Mucosa of stomach (tissue), 1 donor: ENCODE results near the gene SIRPB1.

Source experiments
- H3K27me3 ChIP-seq: one replicate; pipeline ENCODE4 v1.7.0; 2013; ENCODE audit warnings: mild to moderate bottlenecking, low read length; ENCODE audit not compliant: control insufficient read depth, insufficient read depth
- H3K36me3 ChIP-seq: one replicate; pipeline ENCODE4 v1.7.0; 2013; ENCODE audit warnings: low read length; ENCODE audit not compliant: control insufficient read depth, insufficient read depth
- H3K4me1 ChIP-seq: one replicate; pipeline ENCODE4 v1.7.0; 2013; ENCODE audit warnings: mild to moderate bottlenecking, low read length; ENCODE audit not compliant: control insufficient read depth, insufficient read depth
- H3K4me3 ChIP-seq: one replicate; pipeline ENCODE4 v1.7.0; 2013; ENCODE audit warnings: low read length
- H3K9ac ChIP-seq: one replicate; pipeline ENCODE4 v1.7.0; 2013; ENCODE audit warnings: mild to moderate bottlenecking, low read length, moderate library complexity
- H3K9me3 ChIP-seq: one replicate; pipeline ENCODE4 v1.7.0; 2013; ENCODE audit warnings: mild to moderate bottlenecking, low read length, moderate library complexity; ENCODE audit not compliant: control insufficient read depth
- donor health status: Pancreatic carcinoma.

The SIRPB1 gene

GRCh38 chr20:1632178-1632577, 12.4 kb upstream of the SIRPB1 start:
- Histone ChIP-seq H3K36me3 (no peaks in the 10 kb centered on the region), H3K9me3 (no peaks in the 10 kb centered on the region), H3K4me1 (no peaks in the 10 kb centered on the region), H3K9ac (no peak overlapping the region), H3K27me3 (no peaks in the 10 kb centered on the region), H3K4me3 (no peak overlapping the region)

DNA sequence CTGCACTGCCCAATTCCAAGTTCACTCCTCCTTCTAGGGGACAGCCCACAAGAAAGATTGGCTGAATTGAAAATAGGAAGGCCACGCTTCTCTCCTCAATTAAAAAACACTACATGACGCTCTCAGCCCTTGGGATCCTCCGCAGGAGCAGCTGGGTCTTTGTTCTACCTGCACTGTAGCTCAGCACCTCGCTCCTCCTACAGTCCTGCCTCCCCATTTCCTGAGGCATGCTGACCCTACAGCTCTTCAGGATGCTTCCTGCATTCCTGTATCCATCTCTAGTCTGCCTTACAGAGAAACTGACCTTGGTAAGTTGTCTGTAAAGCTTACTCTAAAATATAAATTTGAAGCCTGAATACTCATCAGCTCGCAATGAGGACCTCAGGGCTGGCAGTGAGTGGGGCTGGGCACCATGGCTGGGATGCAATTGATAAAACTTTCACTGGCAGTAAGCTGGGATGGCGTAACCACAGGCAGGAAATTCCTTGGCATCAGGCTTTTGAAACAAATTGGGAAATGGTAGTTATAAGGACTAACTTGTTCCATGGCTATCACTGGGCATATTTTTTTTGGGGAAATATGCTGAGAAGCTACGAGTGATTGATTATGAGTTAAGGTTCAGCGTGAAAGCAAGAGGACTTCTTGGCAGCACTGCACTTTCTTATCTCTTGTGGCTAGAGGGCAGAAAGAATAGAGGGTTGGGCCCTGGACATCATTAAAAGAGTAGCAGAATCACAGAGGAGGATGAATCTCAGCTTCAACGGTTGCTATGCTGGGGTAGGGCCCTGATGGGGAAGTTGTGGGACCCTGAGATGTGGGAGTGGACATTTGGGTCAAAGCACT, 11.7 kb upstream of the SIRPB1 start:
- Histone ChIP-seq H3K4me3 (no peak overlapping the region), H3K9ac (no peak overlapping the region), H3K9me3 (no peaks in the 10 kb centered on the region), H3K36me3 (no peaks in the 10 kb centered on the region), H3K4me1 (no peaks in the 10 kb centered on the region), H3K27me3 (no peaks in the 10 kb centered on the region)

DNA sequence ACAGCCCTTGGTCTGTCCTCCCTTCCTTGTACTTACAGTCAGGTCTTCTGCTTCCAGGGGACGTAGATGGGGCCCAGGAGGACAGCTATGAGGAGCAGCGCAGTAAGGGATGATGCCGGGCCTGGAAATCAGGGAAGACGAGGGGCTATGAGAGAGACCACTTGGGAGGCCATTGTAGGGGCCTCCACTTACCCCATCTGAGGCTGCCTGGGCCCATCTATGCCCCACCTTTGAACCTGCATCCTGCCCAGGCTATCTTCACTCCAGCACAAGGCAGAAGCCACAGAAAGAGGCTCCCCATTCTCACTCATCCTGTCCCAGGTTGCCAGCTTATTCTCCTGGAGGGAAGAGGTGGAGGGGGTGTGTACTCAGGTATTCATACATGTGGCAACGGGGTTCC, 10.4 kb upstream of the SIRPB1 start:
- H3K4me3 ChIP-seq: no peak overlapping the region
- H3K9ac ChIP-seq: no peak overlapping the region
- H3K9me3 ChIP-seq: no peaks in the 10 kb centered on the region
- no peaks in the 10 kb centered on the region for H3K4me1 ChIP-seq
- no peaks in the 10 kb centered on the region for H3K36me3 ChIP-seq
- H3K27me3 ChIP-seq: no peaks in the 10 kb centered on the region

GRCh38 chr20:1629321-1629720, 9.5 kb upstream of the SIRPB1 start:
- Histone ChIP-seq H3K36me3 (no peaks in the 10 kb centered on the region), H3K27me3 (no peaks in the 10 kb centered on the region), H3K4me1 (no peaks in the 10 kb centered on the region), H3K9ac (no peak overlapping the region), H3K9me3 (no peaks in the 10 kb centered on the region), H3K4me3 (no peak overlapping the region)

DNA sequence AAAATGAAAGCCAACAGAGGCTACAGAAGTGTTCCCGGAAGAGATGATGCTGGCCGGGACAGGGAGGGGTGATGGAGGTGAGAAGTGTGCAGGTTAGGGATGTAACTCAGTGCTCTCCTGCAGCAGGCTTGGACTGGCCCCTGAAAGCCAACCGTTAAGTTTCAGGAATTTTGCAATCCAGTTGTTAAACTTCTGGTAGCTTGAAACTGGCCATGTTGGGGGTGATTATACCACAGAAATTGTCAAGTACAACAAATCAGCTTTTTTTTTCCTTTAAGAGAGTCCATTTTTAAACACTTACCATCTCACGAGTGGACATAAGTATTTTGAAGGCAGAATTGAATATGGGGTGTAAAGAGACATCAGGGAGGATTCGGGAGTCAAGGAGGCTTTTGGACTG, 8.8 kb upstream of the SIRPB1 start:
- Histone ChIP-seq H3K9me3 (no peaks in the 10 kb centered on the region), H3K9ac (no peak overlapping the region), H3K4me3 (no peak overlapping the region), H3K27me3 (no peaks in the 10 kb centered on the region), H3K4me1 (no peaks in the 10 kb centered on the region), H3K36me3 (no peaks in the 10 kb centered on the region)

DNA sequence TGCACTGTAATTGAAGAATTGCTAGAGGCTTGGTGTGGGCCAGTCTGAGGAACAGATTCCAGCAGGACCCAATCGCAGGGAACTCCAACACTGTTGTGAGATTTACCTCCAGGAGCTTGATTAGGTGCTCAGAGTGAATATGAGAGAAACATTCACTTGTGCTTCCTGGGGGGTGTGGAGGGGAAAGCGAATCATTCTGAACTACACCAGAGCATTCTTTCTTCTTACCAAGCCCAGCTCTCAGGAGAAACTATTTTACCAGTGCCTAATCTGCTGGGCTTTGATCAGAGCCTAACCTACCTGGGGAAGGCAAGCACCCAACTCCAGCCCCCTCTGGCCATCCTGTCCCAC, 7.4 kb upstream of the SIRPB1 start:
- Histone ChIP-seq H3K36me3 (no peaks in the 10 kb centered on the region), H3K4me1 (peaks cover 8% of the 10 kb centered on the region), H3K9me3 (no peaks in the 10 kb centered on the region), H3K27me3 (no peaks in the 10 kb centered on the region), H3K9ac (no peak overlapping the region), H3K4me3 (no peak overlapping the region)

- H3K9me3 ChIP-seq: no peaks in the 10 kb centered on the region
- no peaks in the 10 kb centered on the region for H3K36me3 ChIP-seq
- no peaks in the 10 kb centered on the region for H3K27me3 ChIP-seq
- no peak overlapping the region for H3K9ac ChIP-seq
- H3K4me3 ChIP-seq: no peak overlapping the region
- peaks cover 8% of the 10 kb centered on the region for H3K4me1 ChIP-seq
Observed at GRCh38 chr20:1626528-1627199, 6.9 kb upstream of the SIRPB1 start.

- Histone ChIP-seq H3K27me3 (no peaks in the 10 kb centered on the region), H3K4me3 (no peak overlapping the region), H3K4me1 (peaks cover 8% of the 10 kb centered on the region), H3K36me3 (no peaks in the 10 kb centered on the region), H3K9ac (no peak overlapping the region), H3K9me3 (no peaks in the 10 kb centered on the region)
Observed at GRCh38 chr20:1625083-1625690, 5.4 kb upstream of the SIRPB1 start.

DNA sequence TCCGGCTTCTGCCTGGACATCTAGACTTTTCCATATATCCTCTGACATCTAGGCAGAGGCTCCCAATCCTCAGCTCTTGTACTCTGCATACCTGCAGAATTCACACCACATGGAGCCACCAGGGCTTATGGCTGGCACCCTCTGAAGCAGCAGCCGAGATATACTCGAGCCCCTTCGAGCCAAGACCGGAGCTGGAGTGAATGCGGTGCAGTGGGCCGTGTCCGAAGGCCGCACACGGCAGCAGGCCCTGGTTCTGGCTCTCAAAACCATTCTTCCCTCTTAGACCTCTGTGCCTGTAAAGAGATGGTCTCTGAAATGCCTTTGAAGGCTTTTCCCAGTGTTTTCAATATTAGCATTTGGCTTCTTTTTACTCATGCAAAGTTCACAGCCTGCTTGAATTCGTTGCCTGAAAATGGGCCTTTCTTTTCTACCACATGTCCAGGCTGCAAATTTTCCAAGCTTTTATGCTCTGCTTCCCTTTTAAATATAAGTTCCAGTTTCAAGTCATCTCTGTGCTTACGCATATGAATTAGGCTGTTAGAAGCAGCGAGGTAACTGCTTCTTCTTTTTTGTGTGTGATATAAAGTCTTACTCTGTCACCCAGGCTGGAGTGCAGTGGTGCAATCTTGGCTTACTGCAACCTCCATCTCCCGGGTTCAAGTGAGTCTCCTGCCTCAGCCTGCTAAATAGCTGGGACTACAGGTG, 3.8 kb upstream of the SIRPB1 start:
- Histone ChIP-seq H3K9ac (no peak overlapping the region), H3K4me1 (peaks cover 8% of the 10 kb centered on the region), H3K4me3 (no peak overlapping the region), H3K9me3 (no peaks in the 10 kb centered on the region), H3K36me3 (no peaks in the 10 kb centered on the region), H3K27me3 (no peaks in the 10 kb centered on the region)

DNA sequence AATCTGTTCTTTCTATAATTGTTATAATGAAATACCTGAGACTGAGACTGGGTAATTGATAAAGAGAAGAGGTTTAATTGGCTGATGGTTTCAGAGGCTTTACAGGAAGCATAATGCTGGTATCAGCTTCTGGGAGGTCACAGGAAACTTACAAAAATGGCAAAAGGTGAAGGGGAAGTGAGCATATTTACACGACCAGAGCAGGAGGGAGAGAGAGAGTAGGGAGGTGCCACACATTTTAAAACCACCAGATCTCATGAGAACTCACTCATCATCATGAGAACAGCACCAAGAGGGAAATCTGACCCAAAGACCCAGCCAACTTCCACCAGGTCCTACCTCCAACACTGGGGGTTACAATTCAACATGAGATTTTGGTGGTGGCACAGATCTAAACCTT, 2.6 kb upstream of the SIRPB1 start:
- Histone ChIP-seq H3K9ac (no peak overlapping the region), H3K36me3 (no peaks in the 10 kb centered on the region), H3K4me1 (peaks cover 8% of the 10 kb centered on the region), H3K4me3 (no peak overlapping the region), H3K27me3 (no peaks in the 10 kb centered on the region), H3K9me3 (no peaks in the 10 kb centered on the region)

GRCh38 chr20:1621316-1621715, 1.5 kb upstream of the SIRPB1 start:
- H3K4me3 ChIP-seq: no peak overlapping the region
- H3K4me1 ChIP-seq: peaks cover 8% of the 10 kb centered on the region
- H3K27me3 ChIP-seq: no peaks in the 10 kb centered on the region
- no peaks in the 10 kb centered on the region for H3K9me3 ChIP-seq
- no peak overlapping the region for H3K9ac ChIP-seq
- H3K36me3 ChIP-seq: no peaks in the 10 kb centered on the region
